Stimulated activated CD8-positive, alpha-beta memory T cell treated with anti-CD3 and anti-CD28 coated beads, Interleukin-12 subunit alpha, Interleukin-12 subunit beta, amount 100 ng/mL, for 24 hours (primary cell): ENCODE measurements around the gene PTCHD4.
"Not testable (repeated sequence)": the region's sequence is repeated elsewhere in the genome, so short reads cannot be mapped to it uniquely, and the experiment has no call there.

Experiments used
- DNase-seq: peaks from one replicate; pipeline ENCODE4 v3.0.0-alpha.2; 2020; ENCODE audit errors: extremely low read depth

PTCHD4 gene

DNA sequence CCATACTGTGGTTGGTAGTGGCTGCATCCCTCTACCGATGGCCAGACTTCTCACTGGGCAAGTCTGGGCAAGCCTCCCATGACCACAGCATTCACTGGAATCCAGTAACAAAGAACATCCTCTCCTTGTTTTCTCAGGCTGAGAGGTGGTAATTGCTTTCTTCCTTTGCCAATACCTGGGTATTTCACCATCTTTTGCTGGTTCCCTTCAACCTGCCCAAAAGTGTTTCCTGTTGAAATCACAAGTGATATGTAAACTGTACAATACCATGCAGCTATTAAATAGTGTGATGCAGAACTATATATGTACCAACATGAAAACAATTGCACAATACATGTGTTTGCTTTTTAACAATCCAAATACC is at the start of gene PTCHD4:
Gene PTCHD4 (minus strand): TSS at position 55 of the 364 bp plus-strand sequence. CDS start 42,240 bp downstream, outside the sequence.
- no peak for DNase-seq

DNA sequence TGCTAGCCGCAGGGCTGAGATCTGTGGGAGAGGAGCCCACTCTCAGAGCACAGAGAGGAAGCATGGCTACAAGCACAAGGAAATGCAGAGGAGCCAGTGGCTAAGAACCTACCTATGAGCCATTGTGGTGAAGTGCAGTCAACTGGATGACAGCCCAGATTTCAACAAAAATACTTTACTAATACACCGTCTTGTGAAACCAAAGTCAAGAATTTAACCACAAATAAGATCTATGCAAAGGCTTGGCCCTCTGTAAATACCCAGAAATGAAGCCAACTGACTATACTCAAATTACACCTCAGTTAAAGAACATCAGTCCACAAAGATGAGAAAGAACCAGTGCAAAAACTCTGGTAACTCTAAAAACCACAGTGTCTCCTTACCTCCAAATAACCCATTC is 40.1 kb upstream of the PTCHD4 start:
- no peak for DNase-seq

GRCh38 chr6:48150701-48151100 is 39.7 kb upstream of the PTCHD4 start:
- no peak for DNase-seq

DNA sequence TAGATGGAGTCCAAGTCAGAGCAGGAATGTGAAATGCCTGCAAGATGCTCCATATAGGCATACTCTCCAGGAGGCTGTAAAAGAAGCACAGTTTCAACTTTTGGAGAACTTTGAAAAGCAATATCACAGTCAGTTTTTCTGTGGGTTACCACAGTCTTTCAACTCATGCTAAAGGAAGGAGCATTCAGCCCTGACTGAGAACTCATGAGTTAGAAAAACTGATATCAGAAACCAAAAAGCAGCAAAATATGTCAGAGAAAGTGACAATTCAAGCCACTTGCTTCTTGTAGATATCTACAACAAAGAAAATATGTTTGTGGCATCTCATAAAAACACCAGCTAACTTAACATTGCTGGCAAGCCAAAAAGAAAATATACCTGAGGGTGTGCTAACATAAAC is 36.1 kb upstream of the PTCHD4 start:
- no peak for DNase-seq

DNA sequence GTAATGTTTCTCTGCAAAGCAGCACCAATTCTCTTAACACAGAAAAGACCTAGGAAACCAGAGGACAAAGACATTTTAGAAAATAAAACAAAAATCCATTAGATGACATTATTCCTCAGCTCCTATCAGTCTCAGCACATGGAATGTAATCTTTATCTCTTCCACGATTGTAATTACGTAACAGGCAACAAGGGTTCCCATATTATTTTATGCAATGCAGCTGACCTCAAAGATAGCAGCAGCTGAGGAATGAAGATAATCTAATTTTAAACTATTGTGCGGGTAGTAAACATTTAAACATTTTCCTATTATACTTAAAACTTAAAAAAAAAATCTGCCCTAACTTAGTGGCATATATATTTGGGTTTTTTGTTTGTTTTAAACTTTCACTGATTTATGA is 33.0 kb upstream of the PTCHD4 start:
- DNase-seq: no peak

DNA sequence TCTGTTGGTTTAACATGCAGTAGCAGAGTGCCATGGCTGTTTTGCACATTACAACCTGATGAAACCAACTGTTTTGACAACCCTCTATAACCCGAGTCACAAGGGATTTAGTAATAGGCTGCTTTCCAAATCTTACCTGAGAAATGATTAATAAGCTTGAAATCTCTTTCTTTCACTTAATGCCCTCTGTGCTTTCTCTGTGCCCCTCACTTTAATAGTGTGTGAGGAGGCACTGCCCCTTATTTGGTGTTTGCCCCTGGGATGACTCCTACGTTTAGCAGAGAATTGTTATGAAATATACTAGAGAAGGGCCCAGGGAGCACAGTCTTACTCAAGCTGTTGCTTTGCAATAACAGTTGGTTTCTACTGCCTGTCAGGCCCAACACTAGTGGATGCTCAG is 31.0 kb upstream of the PTCHD4 start:
- DNase-seq: no peak

DNA sequence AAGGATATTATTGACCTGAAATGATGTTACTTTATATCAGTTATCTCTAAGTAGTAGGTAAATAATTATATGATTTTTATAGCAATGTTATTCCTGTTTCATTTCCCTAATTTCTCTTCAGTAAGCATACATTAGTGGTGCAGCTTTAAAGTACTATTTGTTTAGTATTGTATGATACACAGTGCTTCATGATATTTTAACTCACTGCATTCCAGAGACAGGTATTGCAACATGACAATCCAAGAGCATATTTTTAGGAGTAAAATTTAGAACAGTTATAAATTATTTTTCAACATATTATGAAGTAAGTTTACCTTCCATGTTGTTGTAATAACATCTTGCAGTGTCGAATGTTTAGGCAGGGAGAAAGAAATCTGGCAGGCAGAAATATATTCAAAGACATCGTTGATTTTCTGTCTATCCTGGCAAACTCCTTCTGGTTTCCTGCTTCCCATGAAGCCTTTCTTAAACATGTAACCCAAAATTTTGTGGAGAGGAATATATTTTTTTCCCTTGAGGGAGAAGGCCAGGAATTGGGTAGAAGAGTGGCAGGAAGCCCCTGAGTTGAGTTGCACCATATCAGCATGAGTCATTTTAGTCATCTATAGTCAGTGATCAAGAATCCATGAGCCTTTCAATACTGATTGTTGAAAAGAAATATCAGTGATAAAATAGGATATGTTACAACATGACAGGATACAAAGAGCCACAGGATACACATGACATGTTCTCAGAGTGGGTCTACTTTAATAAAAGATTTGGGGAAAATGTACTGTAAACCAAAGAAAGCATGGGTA is 29.0 kb upstream of the PTCHD4 start:
- no peak for DNase-seq

- no peak for DNase-seq
Measured at GRCh38 chr6:48136856-48137255, 25.9 kb upstream of the PTCHD4 start.

GRCh38 chr6:48135323-48136084 is 24.5 kb upstream of the PTCHD4 start:
- DNase-seq: no peak

GRCh38 chr6:48134246-48134645 is 23.2 kb upstream of the PTCHD4 start:
- DNase-seq: no peak

GRCh38 chr6:48123601-48124000 is 12.6 kb upstream of the PTCHD4 start:
- DNase-seq: no peak

GRCh38 chr6:48121983-48122749 is 11.2 kb upstream of the PTCHD4 start:
- DNase-seq: not testable (repeated sequence)

DNA sequence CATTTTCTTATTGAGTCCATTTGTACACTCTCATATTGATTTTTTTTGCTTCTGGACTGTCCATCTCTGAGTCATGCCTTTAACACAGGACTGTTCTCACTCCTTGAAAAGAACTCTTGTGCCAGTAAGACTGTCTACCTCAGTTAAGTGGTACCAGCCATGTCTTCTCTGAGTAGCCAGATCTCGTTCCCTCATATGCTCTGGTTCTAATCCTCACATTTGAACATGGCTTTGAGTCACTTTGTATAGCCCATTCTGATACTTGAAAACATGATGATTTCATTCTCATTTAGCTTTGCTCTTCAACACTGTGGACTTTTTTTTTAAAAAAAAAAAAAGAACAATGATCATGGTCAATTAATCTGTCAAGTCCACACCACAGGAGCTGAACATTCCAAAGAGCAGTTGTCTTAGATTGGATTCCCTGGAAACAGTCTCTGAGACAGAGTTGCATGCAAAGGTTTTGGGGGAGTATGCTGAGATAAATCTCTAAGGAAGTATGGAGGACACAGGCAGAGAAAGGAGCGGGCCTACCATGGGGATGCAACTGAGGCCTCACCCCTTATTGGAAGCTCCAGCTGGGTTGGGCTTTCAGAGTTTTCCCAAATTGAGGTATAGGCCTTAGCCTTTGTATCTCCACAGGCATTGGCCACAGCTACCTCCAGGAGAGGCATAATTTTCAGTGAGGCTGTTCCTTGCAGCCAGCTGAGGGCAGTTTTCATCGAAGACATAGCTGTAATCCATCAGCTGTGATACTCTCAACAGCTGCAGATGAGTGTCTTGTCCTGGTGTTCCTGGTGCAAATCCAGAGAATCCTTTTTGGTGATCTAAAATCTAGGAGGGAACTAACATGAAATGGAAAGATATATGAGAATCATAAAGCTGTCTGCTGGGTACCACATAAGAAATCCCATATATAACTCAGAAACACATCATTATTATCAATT is 6.0 kb upstream of the PTCHD4 start:
- no peak for DNase-seq

DNA sequence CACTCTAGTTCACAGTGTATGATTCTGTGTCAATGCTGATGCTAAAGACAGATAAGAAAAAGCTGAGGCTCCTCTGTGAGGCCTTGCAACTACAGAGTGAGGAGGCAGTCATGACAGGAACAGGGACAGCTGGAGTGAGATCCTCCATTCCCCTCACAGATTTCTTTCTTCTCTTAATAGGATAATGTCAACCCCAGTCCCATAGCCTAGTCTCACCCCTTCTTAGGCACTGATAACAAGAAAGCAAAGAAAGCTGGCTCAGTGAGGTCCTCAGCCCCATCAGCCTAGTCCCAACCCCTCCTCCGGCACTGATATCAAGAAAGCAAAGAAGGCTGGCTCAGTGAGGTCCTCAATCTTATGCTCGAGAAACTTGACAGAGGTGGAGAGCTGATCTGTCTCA is 2.1 kb upstream of the PTCHD4 start:
- no peak for DNase-seq

DNA sequence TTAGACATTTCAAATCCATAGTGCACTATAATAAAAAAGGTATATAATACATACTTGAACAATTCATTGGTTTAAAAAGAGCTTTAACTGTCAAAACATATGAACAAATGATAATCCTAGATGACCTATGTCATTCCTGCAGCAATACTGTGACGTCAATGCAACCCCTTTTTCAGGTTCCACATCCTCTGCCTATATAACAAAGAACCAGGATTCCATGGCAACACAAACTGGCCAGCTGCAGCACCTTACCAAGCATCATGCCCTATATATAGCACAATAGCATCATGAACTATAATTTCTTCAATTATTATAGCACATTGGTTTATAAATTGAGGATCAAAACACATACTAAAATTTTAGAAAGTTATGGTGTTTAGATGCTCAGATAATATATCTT is 578 bp upstream of the PTCHD4 start:
- DNase-seq: no peak

DNA sequence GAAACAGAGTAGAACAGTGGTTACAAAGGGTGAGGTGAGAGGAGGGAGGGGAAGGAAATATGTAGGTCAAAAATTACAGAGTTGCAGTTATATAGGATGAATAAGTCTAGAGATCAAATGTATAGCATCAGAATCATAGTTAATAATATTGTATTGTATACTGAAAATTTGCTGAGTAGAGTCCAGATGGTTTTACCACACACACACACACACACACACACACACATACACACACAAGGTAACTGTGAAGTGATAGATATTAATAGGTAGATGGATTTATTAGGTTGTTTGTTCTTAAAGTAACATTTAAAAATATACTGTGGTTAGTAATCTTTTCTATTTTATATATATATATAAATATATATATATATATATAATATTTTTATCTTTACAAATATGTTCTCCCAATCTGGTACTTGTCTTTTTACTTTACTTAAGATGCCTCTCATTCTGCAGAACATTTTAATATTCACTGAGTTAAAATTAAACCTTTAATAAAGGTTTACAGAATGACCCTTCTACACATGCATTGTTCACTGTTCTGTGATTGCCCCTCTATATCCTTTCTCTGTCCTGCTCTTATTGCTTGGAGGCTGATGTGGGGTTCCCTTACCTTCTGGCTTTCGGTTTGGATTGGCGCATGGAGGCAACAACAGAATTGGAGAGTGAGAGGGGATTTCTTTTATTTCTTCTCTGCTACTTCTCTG is 408 bp downstream of the PTCHD4 start:
- DNase-seq: no peak

DNA sequence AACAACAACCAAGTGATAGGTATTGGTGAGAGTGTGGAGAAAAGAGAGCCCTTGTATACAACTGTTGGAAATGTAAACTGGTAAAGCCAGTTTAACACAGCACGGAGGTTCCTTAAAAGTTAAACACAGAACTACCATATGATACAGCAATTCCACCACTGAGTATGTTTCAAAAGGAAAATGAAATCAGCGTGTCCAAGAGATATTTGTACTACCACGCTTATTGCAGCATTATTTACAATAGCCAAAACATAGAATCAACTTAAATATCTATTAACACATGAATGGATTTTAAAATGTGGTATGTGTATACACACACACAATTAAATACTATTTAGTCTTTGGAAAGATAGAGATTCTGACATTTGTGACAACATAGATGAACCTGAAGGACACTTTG is 1.1 kb downstream of the PTCHD4 start:
- DNase-seq: no peak

DNA sequence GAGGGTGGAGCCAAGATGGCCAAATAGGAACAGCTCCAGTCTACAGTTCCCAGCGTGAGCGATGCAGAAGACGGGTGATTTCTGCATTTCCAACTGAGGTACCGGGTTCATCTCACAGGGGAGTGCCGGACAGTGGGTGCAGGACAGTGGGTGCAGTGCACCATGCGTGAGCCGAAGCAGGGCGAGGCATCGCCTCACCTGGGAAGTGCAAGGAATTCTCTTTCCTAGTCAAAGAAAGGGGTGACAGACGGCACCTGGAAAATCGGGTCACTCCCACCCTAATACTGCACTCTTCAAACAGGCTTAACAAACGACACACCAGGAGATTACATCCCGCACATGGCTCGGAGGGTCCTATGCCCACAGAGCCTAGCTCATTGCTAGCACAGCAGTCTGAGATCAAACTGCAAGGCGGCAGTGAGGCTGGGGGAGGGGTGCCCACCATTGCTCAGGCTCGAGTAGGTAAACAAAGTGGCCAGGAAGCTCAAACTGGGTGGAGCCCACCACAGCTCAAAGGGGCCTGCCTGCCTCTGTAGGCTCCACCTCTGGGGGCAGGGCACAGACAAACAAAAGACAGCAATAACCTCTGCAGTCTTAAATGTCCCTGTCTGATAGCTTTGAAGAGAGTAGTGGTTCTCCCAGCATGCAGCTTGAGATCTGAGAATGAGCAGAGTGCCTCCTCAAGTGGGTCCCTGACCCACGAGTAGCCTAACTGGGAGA is 8.4 kb downstream of the PTCHD4 start:
- DNase-seq: not testable (repeated sequence)

DNA sequence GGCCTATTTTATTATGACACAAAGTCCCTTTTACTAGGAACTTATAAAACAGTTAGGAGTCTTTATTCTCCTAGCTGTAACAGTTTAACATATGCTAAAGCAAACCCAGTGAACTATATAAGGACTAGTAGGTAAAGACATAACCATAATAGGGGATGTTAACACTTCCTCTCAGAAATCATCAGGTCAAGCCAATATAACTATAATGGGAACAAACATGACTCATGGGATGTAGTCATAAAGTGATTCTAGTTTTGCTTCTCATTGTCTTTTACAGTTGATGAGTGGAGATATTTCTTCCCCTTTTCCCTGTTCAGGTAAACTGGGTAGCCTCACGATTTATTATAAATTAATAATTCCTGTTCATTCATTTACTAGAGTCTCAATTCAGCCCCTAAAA is 9.7 kb downstream of the PTCHD4 start:
- no peak for DNase-seq

GRCh38 chr6:48100588-48100895 is 10.5 kb downstream of the PTCHD4 start:
- no peak for DNase-seq
